ENCODE measurements around the gene CUL7.

- TF ChIP-seq TAF1 (IDR thresholded peaks at IDR 0.05; ENCODE audit: borderline replicate concordance, low read depth, low read length) (no peak), CTCF (IDR thresholded peaks at IDR 0.05 in 2 of 3, conservative IDR thresholded peaks at IDR 0.05 in 1 of 3; ENCODE audit: control insufficient read depth in 2 of 3, extremely low read depth in 1 of 3, insufficient read depth in 1 of 3, low read depth in 3 of 3, low read length in 3 of 3) (no peak), BCLAF1 (IDR thresholded peaks at IDR 0.05) (no peak), REST (IDR thresholded peaks at IDR 0.05; ENCODE audit: low read depth, low read length) (no peak), EZH2 (IDR thresholded peaks at IDR 0.05; ENCODE audit: borderline replicate concordance, control insufficient read depth, low read depth, low read length) (no peak), CREB1 (IDR thresholded peaks at IDR 0.05; ENCODE audit: low read depth) (no peak), ESRRA (IDR thresholded peaks at IDR 0.05; ENCODE audit: low read length) (no peak), POLR2AphosphoS5 (IDR thresholded peaks at IDR 0.05; ENCODE audit: low read length) (no peak), HSF1 (IDR thresholded peaks at IDR 0.05; ENCODE audit: low read depth, low read length) (no peak), ZNF24 (IDR thresholded peaks at IDR 0.05) (no peak), NFYA (IDR thresholded peaks at IDR 0.05; ENCODE audit: borderline replicate concordance, low read depth, low read length) (no peak), NFYB (IDR thresholded peaks at IDR 0.05; ENCODE audit: insufficient read depth, low read depth, low read length) (no peak)
These were observed 32.8 kb downstream of the CUL7 start for GRCh38 chr6:43020847-43021246.

Measured in GM12878 (cell line).